ENCODE data around the gene DTX1. TPM values are rescaled to one million over a fixed set of nuclear protein-coding genes. Genes with fewer than 3 reads are reported as not detected.
"Not testable (repeated sequence)": the region's sequence is repeated elsewhere in the genome, so short reads cannot be mapped to it uniquely, and the experiment has no call there.

The DTX1 gene
- polyA plus RNA-seq, 3 donors = 12.2 to 14.5 (median 13.6) TPM

DNA sequence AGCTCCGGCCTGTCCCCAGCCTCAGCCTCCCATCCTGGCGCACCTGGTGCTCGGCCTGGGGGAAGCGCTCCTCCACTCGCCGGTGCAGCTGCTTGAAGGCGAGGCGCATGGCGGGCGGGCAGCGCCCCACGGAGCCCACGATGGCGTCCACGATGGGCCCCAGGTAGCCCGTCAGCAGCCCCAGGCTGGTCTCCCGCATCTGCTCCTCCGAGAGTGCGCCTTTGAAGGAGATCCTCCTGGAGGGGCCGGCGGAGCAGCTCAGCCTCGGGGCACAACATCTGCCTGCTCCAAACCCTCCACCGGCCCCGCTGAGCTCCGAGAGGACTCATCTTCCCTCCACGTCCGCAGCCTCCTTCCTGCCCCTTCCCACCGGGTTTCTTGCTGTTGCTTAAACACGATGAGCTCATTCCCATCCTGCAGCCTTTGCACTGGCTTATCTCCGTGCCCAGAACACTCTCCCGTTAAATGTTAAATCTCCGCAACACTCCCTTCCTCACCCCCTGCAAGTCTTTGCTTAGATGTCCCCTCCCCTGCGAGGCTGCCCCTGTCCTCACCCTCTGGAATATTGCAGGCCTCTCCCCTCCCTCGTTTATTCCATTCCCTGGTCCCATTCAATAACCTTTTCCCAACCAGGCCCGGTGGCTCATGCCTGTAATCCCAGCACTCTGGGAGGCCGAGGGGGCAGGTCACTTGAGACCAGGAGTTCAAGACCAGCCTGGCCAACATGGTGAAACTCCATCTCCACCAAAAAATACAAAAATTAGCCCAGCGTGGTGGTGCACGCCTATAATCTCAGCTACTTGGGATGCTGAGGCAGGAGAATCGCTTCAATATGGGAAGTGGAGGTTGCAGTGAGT lies 55.7 kb downstream of the DTX1 start:
- DNase-seq = no peak

DNA sequence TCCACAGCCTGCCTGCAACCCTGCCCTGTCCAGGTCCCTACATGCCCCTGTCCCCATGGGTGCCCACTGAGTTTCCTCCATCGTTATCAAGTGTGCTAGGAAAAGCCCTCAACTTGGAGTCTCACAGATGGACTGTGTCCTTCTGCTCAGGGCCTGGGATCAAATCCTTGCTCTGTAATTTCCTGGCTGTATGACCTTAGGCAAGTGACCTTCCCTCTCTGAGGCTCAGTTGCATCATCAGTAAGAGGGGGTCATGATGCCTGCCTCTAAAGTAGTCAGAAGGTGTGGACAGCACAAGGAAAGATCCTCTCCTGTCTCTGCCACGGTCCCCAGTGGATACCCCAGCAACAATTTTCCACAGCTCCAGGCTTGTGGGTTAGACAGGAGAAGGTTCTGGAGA lies 56.9 kb downstream of the DTX1 start:
- no peak for DNase-seq

DNA sequence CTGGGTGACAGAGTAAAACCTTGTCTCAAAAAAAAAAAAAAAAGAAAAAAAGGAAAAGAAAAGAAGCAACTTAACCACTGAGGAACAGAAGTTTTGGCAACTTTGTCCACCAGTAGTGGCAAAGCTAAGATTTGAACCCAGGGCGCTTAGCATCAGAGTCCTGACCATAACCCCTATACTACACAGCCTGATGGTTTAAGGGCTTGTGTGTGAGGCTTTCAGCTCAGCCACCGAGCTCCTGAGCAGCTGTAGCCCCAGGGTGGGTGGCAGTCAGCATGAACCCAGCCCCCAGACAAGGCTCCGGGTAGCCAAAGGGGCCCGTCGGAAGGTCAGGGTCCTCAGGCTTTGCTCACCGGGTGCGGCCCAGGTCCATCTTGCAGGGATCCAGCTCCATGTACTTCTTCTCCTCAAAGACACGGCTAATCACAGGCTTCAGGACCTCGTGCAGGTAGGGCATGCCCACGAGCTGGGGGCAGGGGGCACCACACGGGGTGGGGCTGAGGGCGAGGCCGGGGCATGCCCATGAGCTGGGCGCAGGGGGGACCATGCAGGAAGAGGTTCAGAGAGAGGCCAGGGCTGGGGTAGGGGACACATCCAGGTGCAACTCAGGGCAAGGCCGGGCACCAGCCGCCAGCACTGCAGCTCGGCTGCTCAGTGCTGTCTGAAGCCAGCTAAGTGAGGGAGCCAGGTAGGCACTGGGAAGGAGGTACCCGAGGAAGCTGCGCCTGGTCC lies 58.1 kb downstream of the DTX1 start:
- no peak for DNase-seq

DNA sequence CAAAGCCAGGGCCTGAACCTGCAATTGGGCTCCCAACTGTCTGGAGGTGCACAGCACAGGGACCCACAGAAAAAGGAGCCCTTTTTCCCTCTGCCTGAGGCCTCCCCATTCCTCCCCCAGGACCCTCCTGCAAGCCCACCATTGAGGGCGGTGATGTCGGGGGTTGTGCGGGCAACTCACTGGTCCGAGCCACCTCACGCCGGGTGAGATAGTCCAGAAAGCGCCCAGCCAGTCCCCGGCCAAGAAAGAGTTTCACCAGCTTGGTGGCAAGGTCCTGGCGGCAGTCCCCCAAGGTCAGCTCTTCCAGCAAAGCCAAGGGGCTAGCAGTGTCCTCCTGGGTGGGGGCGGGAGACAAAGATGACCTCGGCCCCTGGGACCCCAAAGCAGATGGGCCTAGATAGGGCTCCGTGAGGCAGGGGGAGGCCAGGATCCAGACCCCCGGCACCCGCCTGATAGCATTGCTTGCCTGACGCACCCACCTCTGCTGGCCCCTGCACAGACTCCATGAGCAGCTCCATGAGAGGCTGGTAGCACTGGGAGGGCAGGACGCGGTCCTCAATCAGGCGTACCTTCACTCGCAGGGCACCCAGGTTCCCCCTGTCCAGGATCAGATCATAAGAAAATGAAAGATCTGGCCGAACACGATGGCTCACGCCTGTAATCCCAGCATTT lies 59.1 kb downstream of the DTX1 start:
- DNase-seq = no peak

DNA sequence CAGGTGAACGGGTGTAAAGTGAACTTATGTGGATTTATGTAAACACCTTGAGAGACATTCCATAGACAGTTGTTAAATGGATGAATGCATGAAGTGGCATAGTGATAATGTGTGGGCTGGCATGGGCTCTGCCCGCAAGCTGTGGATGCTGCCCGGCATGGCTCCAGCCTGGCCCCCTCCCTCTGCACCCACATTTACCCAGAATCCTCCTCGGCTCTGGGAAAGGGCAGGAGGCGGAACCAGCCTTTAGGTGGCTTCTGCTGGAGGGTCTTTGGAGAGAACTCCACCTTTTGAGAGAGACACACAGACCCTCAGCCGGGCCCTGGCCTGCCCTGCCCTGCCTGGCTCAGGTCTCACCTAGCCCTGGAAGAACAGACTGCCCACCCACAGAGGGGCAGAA lies 60.3 kb downstream of the DTX1 start:
- DNase-seq = no peak

DNA sequence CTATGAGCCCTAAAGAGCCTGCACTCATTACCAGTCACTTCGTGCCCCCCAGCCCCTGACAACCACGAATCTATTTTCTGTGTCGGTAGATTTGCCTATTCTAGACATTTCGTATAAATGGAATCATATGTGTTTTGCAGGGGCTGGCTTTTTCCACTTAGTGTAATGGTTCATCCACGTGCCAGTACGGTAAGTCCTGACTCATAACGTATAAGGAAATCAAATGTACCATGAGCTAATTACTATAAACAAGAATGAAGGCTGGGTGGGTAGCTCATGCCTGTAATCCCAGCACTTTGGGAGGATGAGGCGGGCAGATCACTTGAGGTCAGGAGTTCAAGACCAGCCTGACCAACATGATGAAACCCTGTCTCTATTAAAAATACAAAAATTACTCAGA lies 61.2 kb downstream of the DTX1 start:
- DNase-seq = not testable (repeated sequence)

DNA sequence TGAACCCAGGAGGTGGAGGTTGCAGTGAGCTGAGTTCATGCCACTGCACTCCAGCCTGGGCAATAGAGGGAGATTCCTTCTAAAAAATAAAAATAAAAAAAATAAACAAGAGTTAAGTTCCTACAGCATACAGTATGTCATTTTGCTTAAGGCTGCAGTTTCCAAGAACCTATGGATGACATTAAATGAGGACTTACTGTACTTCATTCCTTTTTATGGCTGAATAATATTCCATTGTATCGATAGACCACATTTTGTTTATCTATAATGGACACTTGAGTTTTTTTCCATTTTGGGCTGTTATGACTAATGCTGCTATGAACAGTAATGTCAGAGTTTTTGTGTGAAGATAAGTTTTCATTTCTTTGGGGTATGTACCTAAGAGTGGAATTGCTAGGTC lies 61.6 kb downstream of the DTX1 start:
- DNase-seq = no peak

DNA sequence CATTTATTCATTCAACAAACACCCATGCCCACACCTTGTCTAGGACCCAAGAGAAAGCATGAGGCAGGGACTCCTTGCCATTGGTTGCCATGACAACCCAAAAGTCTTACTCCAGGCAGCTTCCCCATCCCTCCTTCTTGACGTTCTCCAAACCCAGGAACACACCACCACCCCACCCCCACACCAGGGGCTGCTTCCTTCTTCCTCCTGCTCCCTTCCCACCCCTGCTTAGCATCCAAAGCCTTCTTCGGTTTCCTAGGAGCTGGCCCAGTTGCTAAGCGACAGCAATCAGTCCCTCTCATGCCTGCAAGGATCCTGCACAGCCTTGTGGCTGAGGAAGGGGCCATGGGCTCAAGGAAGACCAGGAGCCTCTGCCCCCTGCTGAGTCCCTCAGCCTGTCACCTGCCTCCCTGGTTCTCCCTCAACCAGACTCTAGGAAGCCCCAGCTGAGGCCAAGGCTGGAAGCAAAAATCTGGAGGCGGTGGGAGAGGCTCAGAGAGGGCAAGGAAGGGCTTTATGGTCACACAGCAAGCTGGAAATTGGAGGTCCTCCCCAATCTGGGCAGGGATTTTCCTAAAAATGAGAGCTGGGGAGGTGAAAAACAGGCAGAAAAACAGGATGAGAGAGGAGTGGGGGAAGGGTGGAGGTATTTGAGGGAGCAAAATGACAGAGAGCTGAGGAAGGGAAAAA lies 63.6 kb downstream of the DTX1 start:
- no peak for DNase-seq

DNA sequence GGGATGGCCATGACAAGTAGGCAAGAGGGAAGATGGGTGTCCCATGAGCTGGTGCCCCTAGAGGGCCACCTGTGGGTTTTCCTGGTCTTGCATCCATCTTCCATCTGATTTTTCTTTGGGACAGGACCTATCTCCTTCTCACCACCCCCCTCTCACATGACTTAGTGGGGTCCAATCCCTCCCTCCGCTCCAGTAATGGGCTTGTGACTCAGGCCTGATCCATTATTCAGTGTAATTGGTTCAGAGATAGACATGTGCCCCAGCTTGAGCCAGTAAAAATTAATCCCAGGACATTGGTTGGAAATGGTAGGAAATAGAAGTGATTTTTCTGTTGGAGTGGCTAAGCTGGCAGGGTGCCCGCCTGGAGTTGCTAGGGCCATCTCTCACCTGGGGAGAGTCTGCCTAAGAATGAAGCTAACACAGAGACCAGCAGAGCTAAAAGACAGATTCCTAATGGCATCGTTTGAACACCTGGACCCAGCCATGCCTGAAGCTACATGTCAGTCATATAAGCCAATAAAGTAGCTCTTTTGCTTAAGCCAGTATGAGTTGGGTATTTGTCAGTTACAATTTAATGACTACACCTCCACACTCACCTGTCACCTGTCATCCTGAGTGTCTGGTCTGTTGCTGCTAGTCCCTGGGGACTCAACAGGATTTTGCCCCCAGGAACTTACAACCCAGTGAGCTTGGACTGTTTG lies 64.3 kb downstream of the DTX1 start:
- DNase-seq = no peak

DNA sequence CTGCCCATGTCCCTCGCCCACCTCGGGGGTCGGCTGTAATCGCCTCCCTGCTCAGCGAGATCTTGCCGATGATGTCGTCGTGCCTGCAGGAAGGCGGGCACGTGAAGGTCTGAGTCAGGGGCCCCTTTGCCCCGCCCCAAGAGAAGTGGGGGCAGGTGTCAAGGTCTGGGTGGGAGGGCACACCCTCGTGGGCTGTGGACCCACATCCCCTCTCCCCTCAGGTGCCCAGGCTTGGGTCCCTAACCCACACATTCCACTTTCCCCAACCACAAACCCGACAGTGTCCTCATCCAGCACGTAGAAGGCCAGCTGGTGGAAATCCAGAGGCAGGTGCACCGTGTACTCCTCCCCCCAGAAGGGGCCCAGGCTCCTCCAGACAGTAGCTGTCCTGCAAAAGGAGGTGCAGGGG lies 71.3 kb downstream of the DTX1 start:
- no peak for DNase-seq

DNA sequence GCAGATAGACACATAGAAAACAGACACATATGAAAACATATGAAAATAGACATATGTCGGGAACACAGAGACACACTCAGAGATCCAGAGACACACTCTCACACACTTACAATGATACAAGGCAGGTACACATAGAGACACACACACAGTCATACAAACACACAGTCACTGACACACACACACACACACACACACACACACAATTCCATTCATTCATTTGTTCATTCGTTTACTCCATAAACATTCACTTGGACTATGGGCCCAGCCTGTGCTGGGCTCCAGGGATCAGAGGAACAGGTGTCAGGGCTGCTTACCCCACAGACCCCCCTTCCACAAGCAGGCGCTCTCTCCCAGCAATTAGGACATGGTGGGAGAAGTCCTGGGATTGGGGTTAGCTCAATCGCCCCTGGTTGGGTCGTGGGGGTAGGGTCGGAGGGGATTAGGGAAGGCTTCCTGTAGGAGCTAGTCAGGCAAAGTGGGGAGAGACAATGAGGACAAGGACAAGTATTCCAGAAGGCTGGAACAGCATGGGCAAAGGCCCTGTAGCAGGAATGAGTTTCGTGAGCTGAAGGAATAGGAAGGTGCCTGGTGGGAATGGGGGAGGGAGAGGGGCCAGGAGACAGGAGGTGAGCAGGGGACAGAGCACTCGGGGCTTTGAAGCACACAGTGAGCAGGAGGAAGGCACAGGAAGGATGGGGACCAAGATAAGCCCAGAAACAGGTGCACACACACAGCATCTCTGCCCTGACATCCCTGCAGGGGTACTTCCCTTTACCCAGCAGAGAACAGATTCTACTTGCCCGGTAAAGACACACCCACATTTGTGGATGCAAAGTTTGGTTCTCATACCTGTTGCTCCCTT lies 72.5 kb downstream of the DTX1 start:
- no peak for DNase-seq

DNA sequence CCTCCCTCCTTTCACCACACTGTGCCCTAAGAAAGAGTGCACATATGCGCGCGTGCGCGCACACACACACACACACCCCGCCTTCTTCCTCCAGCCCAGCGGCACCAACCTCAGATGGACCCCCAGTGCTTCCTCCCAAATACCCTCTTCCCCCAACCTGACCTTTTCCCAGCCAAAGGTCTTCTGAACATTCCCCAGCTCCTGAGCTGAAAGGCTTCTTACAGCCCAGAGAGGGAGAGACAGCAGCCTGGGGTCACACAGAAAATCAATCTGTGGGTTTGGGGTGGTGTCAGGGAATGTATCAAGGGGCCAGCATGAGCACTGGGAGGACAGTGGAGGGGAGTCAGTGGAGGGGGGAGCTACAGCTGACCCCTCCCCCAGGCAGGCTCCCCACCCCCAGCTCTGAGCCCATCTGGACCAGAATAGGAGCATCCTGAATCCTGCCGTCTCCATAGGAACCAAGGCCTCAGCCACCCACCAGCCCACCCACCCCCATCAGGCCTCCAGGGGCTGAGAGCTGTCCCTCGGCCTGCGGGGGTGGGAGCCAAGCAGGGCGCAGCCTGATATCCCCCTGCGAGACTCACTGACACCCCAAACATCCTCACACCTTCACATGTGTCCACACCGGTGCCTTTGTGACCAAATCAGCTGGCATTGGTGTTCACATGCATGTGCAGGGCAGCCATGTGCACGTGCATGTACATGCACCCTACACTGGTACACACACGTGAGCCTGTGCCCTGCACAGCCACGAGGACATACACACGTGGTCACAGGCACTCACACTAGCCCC lies 73.3 kb downstream of the DTX1 start:
- no peak for DNase-seq

DNA sequence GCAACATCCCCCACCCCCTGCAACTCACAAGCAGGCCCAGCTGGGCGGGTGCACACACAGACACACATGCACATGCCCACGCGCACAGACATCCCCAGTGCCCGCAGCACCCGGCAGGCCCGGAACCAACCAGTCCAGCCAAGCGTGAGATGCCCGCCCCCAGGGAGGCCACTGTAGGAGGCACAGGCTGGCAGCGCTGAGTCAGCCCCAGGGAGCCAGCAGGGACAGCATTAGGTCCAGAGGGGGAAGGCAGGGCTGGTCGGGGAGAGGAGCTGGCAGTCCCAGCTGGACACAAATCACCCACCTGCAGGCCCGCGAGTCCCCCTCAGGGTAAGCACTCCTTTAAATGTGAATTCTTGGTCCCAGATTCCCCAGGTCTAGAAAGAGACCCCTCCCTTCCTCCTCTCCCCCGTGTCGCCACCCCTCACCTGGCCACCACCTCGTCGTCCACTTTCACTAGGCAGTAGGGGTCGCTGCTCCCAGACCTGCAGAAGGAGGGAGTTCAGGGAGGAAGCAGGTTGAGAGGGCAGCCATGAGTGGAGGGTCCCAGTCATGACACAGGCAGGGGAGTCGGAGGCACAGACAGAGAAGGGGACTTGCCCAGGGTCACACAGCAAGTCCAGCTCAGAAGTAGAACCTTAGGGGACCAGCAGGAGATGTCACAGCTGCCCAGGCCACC lies 74.1 kb downstream of the DTX1 start:
- DNase-seq = peak; percentile 52

DNA sequence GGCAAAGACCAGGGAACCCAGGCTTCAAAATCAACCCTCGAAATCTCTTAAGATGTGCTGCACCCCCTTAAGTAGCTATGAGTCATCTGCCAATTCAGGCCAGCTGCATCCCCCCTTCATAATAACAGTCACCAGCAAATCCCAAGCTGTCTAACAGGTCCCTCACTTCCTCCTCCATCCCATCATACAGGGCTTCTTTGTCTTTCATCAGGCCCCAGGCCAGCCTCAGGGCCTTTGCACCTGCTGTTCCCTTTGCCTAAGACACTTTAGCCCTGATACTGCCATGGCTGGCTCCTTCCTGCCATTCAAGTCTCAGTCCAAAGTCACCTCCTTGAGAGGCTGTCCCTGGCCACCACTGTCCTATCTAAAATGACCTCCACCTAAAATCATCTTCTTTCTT lies 75.0 kb downstream of the DTX1 start:
- DNase-seq = no peak

DNA sequence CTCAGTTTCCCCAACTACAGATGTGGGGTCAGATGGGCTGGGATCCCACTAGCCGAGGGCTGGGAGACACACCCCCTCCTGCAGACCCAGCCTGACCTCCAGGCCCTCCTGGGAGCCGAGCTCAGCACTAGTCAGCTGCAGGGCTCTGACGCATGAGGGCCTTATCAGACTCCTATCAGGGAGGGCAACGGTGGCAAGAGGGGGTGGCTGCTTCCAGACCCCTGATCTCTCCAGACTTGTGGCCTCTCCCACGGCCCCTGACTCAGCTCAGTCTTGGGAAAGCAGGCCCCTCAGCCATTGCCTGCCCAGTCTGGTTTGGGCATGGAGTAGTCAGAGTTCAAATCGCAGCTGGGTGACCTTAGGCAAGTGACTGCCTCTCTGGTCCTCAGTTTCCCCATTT lies 76.5 kb downstream of the DTX1 start:
- DNase-seq = no peak

DNA sequence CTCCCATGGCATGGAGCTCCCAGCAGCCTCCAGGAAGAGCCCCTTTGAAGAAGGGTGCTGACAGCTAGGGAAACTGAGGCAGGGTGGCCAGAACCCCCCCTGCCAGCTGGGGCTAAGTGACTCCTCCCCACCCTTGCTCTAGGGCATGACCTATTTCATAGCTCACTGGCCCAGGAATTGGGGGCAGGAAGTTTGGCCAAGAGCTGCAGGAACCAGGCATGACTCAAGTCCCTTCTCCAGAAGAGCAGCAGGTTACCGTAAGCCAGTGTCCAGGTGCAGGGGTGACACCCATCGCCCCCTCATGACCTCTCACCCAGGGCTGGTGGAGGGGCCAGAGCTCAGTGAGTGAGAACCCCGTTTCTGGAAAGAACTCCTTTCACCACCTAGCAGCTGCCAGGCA lies 77.1 kb downstream of the DTX1 start:
- DNase-seq = no peak

DNA sequence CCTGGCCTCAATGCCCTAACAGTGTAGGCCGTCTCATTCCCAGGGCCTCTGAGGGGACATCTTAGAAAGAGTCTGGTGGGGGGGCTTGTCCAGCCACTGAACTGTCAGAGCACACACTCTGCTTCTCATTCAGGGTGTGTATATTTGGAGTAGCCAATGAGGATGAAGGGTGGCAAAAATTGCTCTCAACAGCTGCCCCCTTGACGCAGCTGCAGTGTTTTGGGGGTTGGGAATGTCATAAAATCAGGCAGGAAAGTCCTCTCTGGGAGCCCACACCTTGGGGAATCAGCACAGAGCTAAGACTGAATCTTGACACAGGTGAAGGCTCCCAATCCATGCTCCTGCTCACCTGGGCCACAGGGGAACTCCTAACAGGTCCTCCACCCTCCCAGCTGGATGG lies 77.5 kb downstream of the DTX1 start:
- no peak for DNase-seq

DNA sequence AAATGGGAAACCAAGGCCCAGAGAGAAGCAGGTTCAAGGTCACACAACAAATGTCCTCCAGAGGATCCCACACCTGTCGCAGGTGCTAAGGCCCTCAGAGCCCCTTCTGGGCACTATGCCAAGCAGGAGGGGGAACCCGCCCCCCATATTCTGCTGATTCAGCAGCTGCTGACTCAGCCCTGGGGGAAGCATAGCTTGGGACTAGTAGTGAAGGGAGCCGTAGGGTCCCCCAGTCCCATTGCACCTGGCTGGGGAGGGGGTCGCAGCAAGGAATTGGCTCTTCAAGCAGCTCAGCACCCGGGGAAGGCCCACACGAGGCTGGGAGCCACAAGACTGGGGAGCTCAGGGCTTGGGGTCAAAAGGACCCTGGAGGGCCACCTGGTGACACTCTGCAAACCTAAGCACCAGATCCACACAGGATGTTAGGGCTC lies 78.0 kb downstream of the DTX1 start:
- no peak for DNase-seq
